H9 (cell line): ENCODE measurements around the gene PITPNM3. TPM values are rescaled to one million over a fixed set of nuclear protein-coding genes. Genes with fewer than 3 reads are reported as not detected.

ENCODE experiments used
- DNase-seq: peaks from one replicate; pipeline ENCODE4 v3.0.0-alpha.2; 2017
- H2AFZ ChIP-seq: one replicate; pipeline ENCODE4 v1.6.1; 2013; ENCODE audit warnings: mild to moderate bottlenecking, low read length, control low read depth, moderate library complexity
- H2AK5ac ChIP-seq: 2 replicates; pipeline ENCODE4 v1.6.1; 2013; ENCODE audit warnings: low read length, control low read depth, mixed read lengths; ENCODE audit not compliant: insufficient read length
- H2BK120ac ChIP-seq: one replicate; pipeline ENCODE4 v1.6.1; 2013; ENCODE audit warnings: low read depth, mild to moderate bottlenecking, low read length, control low read depth, inconsistent platforms; ENCODE audit not compliant: poor library complexity, severe bottlenecking
- H2BK12ac ChIP-seq: 2 replicates; pipeline ENCODE4 v1.6.1; 2013; ENCODE audit warnings: low read length, control low read depth, mixed read lengths, low read depth; ENCODE audit not compliant: insufficient read length
- H2BK15ac ChIP-seq: 2 replicates; pipeline ENCODE4 v1.6.1; 2013; ENCODE audit warnings: low read depth, low read length, control low read depth
- H2BK20ac ChIP-seq: one replicate; pipeline ENCODE4 v1.6.1; 2013; ENCODE audit warnings: low read depth, mild to moderate bottlenecking, low read length, control low read depth, inconsistent platforms; ENCODE audit not compliant: poor library complexity, severe bottlenecking
- H2BK5ac ChIP-seq: 2 replicates; pipeline ENCODE4 v1.6.1; 2013; ENCODE audit warnings: low read length, control low read depth, mixed read lengths; ENCODE audit not compliant: insufficient read length
- H3K14ac ChIP-seq: 2 replicates; pipeline ENCODE4 v1.6.1; 2013; ENCODE audit warnings: low read length, control low read depth; ENCODE audit not compliant: insufficient read depth
- H3K18ac ChIP-seq: 2 replicates; pipeline ENCODE4 v1.6.1; 2013; ENCODE audit warnings: low read depth, mild to moderate bottlenecking, mixed read lengths, low read length, control low read depth; ENCODE audit not compliant: insufficient read length
- H3K23ac ChIP-seq: 2 replicates; pipeline ENCODE4 v1.6.1; 2013; ENCODE audit warnings: low read length, control low read depth, mixed read lengths, low read depth; ENCODE audit not compliant: insufficient read length
- H3K23me2 ChIP-seq: 2 replicates; pipeline ENCODE4 v1.6.1; 2013; ENCODE audit warnings: low read depth, mild to moderate bottlenecking, mixed read lengths, low read length, control low read depth; ENCODE audit not compliant: insufficient read length, poor library complexity, severe bottlenecking
- H3K27ac ChIP-seq: 2 replicates; pipeline ENCODE4 v1.5.1; 2013; ENCODE audit warnings: low read length, control low read depth, mixed read lengths, low read depth; ENCODE audit not compliant: insufficient read length
- H3K27me3 ChIP-seq: 2 replicates; pipeline ENCODE4 v1.6.1; 2013; ENCODE audit warnings: low read length, control low read depth, inconsistent platforms; ENCODE audit not compliant: insufficient read depth
- H3K4ac ChIP-seq: 2 replicates; pipeline ENCODE4 v1.6.1; 2013; ENCODE audit warnings: low read depth, mild to moderate bottlenecking, control low read depth, inconsistent platforms, low read length, moderate library complexity
- H3K4me1 ChIP-seq: 2 replicates; pipeline ENCODE4 v1.6.1; 2013; ENCODE audit warnings: low read length, control low read depth, inconsistent platforms; ENCODE audit not compliant: insufficient read depth
- H3K4me2 ChIP-seq: 2 replicates; pipeline ENCODE4 v1.6.1; 2013; ENCODE audit warnings: low read length, control low read depth, mixed read lengths; ENCODE audit not compliant: insufficient read length, insufficient read depth
- H3K56ac ChIP-seq: 2 replicates; pipeline ENCODE4 v1.6.1; 2013; ENCODE audit warnings: low read depth, mild to moderate bottlenecking, mixed read lengths, low read length, control low read depth; ENCODE audit not compliant: insufficient read length
- H3K79me1 ChIP-seq: 2 replicates; pipeline ENCODE4 v1.6.1; 2013; ENCODE audit warnings: low read depth, mild to moderate bottlenecking, moderate library complexity, low read length, control low read depth, inconsistent platforms; ENCODE audit not compliant: insufficient read depth, poor library complexity, severe bottlenecking
- H3K79me2 ChIP-seq: 2 replicates; pipeline ENCODE4 v1.6.1; 2013; ENCODE audit warnings: low read length, control low read depth, inconsistent platforms; ENCODE audit not compliant: insufficient read depth
- H3K9ac ChIP-seq: 2 replicates; pipeline ENCODE4 v1.6.1; 2013; ENCODE audit warnings: low read length, control low read depth, mixed read lengths; ENCODE audit not compliant: insufficient read length; ENCODE audit errors: extremely low read depth
- H3K9me3 ChIP-seq: one replicate; pipeline ENCODE4 v1.6.1; 2013; ENCODE audit warnings: low read depth, low read length, inconsistent platforms; ENCODE audit not compliant: control insufficient read depth
- H3T11ph ChIP-seq: one replicate; pipeline ENCODE4 v1.6.1; 2013; ENCODE audit warnings: mild to moderate bottlenecking, low read length, control low read depth, inconsistent platforms
- H4K20me1 ChIP-seq: one replicate; pipeline ENCODE4 v1.6.1; 2013; ENCODE audit not compliant: control insufficient read depth, insufficient read length, insufficient read depth
- H4K5ac ChIP-seq: 2 replicates; pipeline ENCODE4 v1.6.1; 2013; ENCODE audit warnings: low read depth, mild to moderate bottlenecking, mixed read lengths, low read length, control low read depth; ENCODE audit not compliant: insufficient read length
- H4K8ac ChIP-seq: replicated peaks from 2 replicates; pipeline ENCODE4 v1.6.1; 2013; ENCODE audit warnings: low read length, control low read depth, mixed read lengths, low read depth; ENCODE audit not compliant: insufficient read length
- H4K91ac ChIP-seq: 2 replicates; pipeline ENCODE4 v1.6.1; 2013; ENCODE audit warnings: low read depth, mild to moderate bottlenecking, moderate library complexity, mixed read lengths, low read length, control low read depth; ENCODE audit not compliant: insufficient read length
- H3K27ac Mint-ChIP-seq, 3 experiments: 2 replicates in 2 of 3; 3 replicates in 1 of 3; pipeline ENCODE4 v1.8.0; 2020 to 2021; ENCODE audit warnings: mixed read lengths in 3 of 3, mild to moderate bottlenecking in 1 of 3, moderate library complexity in 1 of 3
- H3K27me3 Mint-ChIP-seq: 2 replicates; pipeline ENCODE4 v1.8.0; 2021; ENCODE audit warnings: low read depth, mild to moderate bottlenecking, moderate library complexity, mixed read lengths
- H3K36me3 Mint-ChIP-seq, 3 experiments: 2 replicates in 2 of 3; 3 replicates in 1 of 3; pipeline ENCODE4 v1.8.0; 2020 to 2021; ENCODE audit warnings: low read depth in 3 of 3, mixed read lengths in 3 of 3; ENCODE audit not compliant: insufficient read depth in 1 of 3
- H3K4me1 Mint-ChIP-seq, 2 experiments: 2 replicates each; pipeline ENCODE4 v1.8.0; 2020; ENCODE audit warnings: mixed read lengths in 2 of 2
- H3K4me3 Mint-ChIP-seq, 2 experiments: 2 replicates in 1 of 2; 3 replicates in 1 of 2; pipeline ENCODE4 v1.8.0; 2020 to 2021; ENCODE audit warnings: mild to moderate bottlenecking in 2 of 2, mixed read lengths in 2 of 2, moderate library complexity in 1 of 2
- H3K9me3 Mint-ChIP-seq, 2 experiments: 2 replicates in 1 of 2; 3 replicates in 1 of 2; pipeline ENCODE4 v1.8.0; 2020; ENCODE audit warnings: mild to moderate bottlenecking in 2 of 2, mixed read lengths in 2 of 2, moderate library complexity in 1 of 2
- CTCF ChIP-seq: fragments of 200-600 bp; sonication (generic); conservative IDR thresholded peaks from 3 replicates; pipeline ENCODE4 v1.8.0; 2021; ENCODE audit warnings: antibody characterized with exemption, mild to moderate bottlenecking
- WGBS: extraction: QIAGEN DNeasy Blood & Tissue Kit; methylation state at CpG from one replicate; pipeline ENCODE4 v1.1.7; 2013; ENCODE audit warnings: missing lambda C conversion rate, low lambda C conversion rate, mixed read lengths; ENCODE audit not compliant: insufficient read length; ENCODE audit errors: extremely low coverage; 5-methylcytosine and 5-hydroxymethylcytosine counted together
- total RNA-seq: library from RNA; stranded (reverse); gene quantifications from 2 replicates; pipeline ENCODE4 v1.2.1, GENCODE V29; 2021

Gene PITPNM3
- total RNA-seq, 1 experiment from 2014 or later, result 3.4 TPM

DNA sequence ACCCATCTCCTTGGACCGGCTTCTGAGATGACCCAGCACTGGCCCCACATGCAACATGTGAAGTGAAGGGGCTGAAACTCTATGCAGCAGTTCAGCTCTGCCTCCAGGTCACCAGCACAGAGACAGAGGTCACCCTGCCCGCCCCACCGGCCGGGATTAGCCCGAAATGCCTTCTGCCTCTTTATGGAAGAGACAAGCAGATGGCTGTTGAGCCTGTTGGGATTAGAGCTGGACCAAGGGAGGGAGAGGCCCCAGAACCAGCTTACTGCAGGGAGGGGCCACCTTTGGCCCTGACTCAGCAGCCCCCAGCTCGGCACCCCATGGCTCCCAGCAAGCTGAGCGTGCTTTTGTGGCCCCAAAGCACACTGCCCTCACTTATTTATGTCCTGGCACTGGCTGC, 127.1 kb downstream of the PITPNM3 start:
- Histone ChIP-seq H2BK120ac (no peak overlapping the region), H3K79me2 (no peaks in the 10 kb centered on the region), H3K56ac (no peak overlapping the region), H2BK15ac (no peak overlapping the region), H3K4me2 (no peak overlapping the region), H3T11ph (no peak overlapping the region), H2AK5ac (no peak overlapping the region), H4K91ac (no peak overlapping the region), H2BK5ac (no peak overlapping the region), H2BK20ac (no peak overlapping the region), H4K5ac (no peak overlapping the region), H4K8ac (no peak overlapping the region), H3K9ac (no peak overlapping the region), H2BK12ac (no peak overlapping the region), H2AFZ (no peak overlapping the region), H3K4me1 (no peaks in the 10 kb centered on the region), H3K14ac (no peak overlapping the region), H3K27me3 (no peaks in the 10 kb centered on the region), H3K18ac (no peak overlapping the region), H4K20me1 (no peaks in the 10 kb centered on the region), H3K27ac (no peak overlapping the region), H3K9me3 (no peaks in the 10 kb centered on the region), H3K79me1 (no peaks in the 10 kb centered on the region), H3K23ac (no peak overlapping the region), H3K4ac (no peak overlapping the region), H3K23me2 (no peaks in the 10 kb centered on the region)
- Mint-ChIP-seq H3K27ac (no peak overlapping the region), H3K4me3 (no peak overlapping the region), H3K4me1 (peaks cover 0 to 8% of the 10 kb centered on the region in 2 experiments; a peak in 1 of 4 replicates), H3K27me3 (peaks cover 3% of the 10 kb centered on the region; the same call in 1 of the 2 replicates), H3K36me3 (peaks cover 9 to 20% (median 14%) of the 10 kb centered on the region in 3 experiments; a peak in 6 of 7 replicates), H3K9me3 (peaks cover 14 to 17% of the 10 kb centered on the region in 2 experiments)
- WGBS, result no CpG with 5 or more reads among the region's 7 CpGs
- DNase-seq, result no peak
- TF ChIP-seq CTCF, result no peak
